ENCODE measurements around the gene PDE11A.
"Not testable (repeated sequence)": the region's sequence is repeated elsewhere in the genome, so short reads cannot be mapped to it uniquely, and the experiment has no call there.

The PDE11A gene

GRCh38 chr2:177952151-177952550, 120.4 kb downstream of the PDE11A start:
- Histone ChIP-seq H3K9me2 (replicated peaks; ENCODE audit: insufficient read depth, low read length) (no peaks in the 10 kb centered on the region), H3K4me3 (ENCODE audit: insufficient read depth, low read length, poor library complexity, severe bottlenecking) (no peak overlapping the region), H2AFZ (ENCODE audit: low read depth, low read length, severe bottlenecking) (no peak overlapping the region), H3K9ac (ENCODE audit: low read length) (no peak overlapping the region), H3K27me3 (ENCODE audit: low read length) (no peaks in the 10 kb centered on the region), H3F3A (ENCODE audit: insufficient read depth) (no peaks in the 10 kb centered on the region), H3K4me2 (ENCODE audit: low read depth, low read length, poor library complexity, severe bottlenecking) (no peak overlapping the region), H3K79me2 (ENCODE audit: insufficient read depth, low read length) (no peaks in the 10 kb centered on the region), H3K9me3 (ENCODE audit: insufficient read depth, low read length) (no peaks in the 10 kb centered on the region), H3K36me3 (ENCODE audit: low read length) (no peaks in the 10 kb centered on the region), H4K20me1 (ENCODE audit: low read depth, low read length) (no peaks in the 10 kb centered on the region), H3K27ac (ENCODE audit: low read depth, low read length) (no peak overlapping the region)
- TF ChIP-seq EZH2phosphoT487 (conservative IDR thresholded peaks at IDR 0.05; ENCODE audit: low read length) (no peak), CTCF (IDR thresholded peaks at IDR 0.05; ENCODE audit: insufficient read depth, low read length, poor library complexity, severe bottlenecking) (no peak)

- not testable (repeated sequence) for H3K4me2 ChIP-seq (ENCODE audit: low read depth, low read length, poor library complexity, severe bottlenecking); H2AFZ ChIP-seq (ENCODE audit: low read depth, low read length, severe bottlenecking); H3K4me3 ChIP-seq (ENCODE audit: insufficient read depth, low read length, poor library complexity, severe bottlenecking); H3F3A ChIP-seq (ENCODE audit: insufficient read depth); H3K36me3 ChIP-seq (ENCODE audit: low read length); H3K79me2 ChIP-seq (ENCODE audit: insufficient read depth, low read length); H3K9me2 ChIP-seq (replicated peaks; ENCODE audit: insufficient read depth, low read length); H3K9me3 ChIP-seq (ENCODE audit: insufficient read depth, low read length); H3K27ac ChIP-seq (ENCODE audit: low read depth, low read length); H3K9ac ChIP-seq (ENCODE audit: low read length); H3K27me3 ChIP-seq (ENCODE audit: low read length); H4K20me1 ChIP-seq (ENCODE audit: low read depth, low read length)
Measured at GRCh38 chr2:177947598-177947997, 125.0 kb downstream of the PDE11A start.

- not testable (repeated sequence) for H3K36me3 ChIP-seq (ENCODE audit: low read length); H4K20me1 ChIP-seq (ENCODE audit: low read depth, low read length); H3K4me3 ChIP-seq (ENCODE audit: insufficient read depth, low read length, poor library complexity, severe bottlenecking); H2AFZ ChIP-seq (ENCODE audit: low read depth, low read length, severe bottlenecking); H3K79me2 ChIP-seq (ENCODE audit: insufficient read depth, low read length); H3K9me3 ChIP-seq (ENCODE audit: insufficient read depth, low read length); H3F3A ChIP-seq (ENCODE audit: insufficient read depth); H3K9me2 ChIP-seq (replicated peaks; ENCODE audit: insufficient read depth, low read length); H3K27me3 ChIP-seq (ENCODE audit: low read length); H3K9ac ChIP-seq (ENCODE audit: low read length); H3K4me2 ChIP-seq (ENCODE audit: low read depth, low read length, poor library complexity, severe bottlenecking); H3K27ac ChIP-seq (ENCODE audit: low read depth, low read length)
Measured at GRCh38 chr2:177944530-177944929, 128.0 kb downstream of the PDE11A start.

GRCh38 chr2:177942731-177943130, 129.8 kb downstream of the PDE11A start:
- Histone ChIP-seq H3K4me3 (ENCODE audit: insufficient read depth, low read length, poor library complexity, severe bottlenecking) (no peak overlapping the region), H3K36me3 (ENCODE audit: low read length) (no peaks in the 10 kb centered on the region)
- TF ChIP-seq CTCF (IDR thresholded peaks at IDR 0.05; ENCODE audit: insufficient read depth, low read length, poor library complexity, severe bottlenecking): no peak
- TF ChIP-seq EZH2phosphoT487 (conservative IDR thresholded peaks at IDR 0.05; ENCODE audit: low read length): no peak

More at GRCh38 chr2:177942731-177943130, 129.8 kb downstream of the PDE11A start:
- Histone ChIP-seq H2AFZ (ENCODE audit: low read depth, low read length, severe bottlenecking) (no peak overlapping the region), H3K9ac (ENCODE audit: low read length) (no peak overlapping the region), H3K9me2 (replicated peaks; ENCODE audit: insufficient read depth, low read length) (no peaks in the 10 kb centered on the region), H3K9me3 (ENCODE audit: insufficient read depth, low read length) (no peaks in the 10 kb centered on the region), H3K4me2 (ENCODE audit: low read depth, low read length, poor library complexity, severe bottlenecking) (no peak overlapping the region), H3K27ac (ENCODE audit: low read depth, low read length) (no peak overlapping the region), H3K79me2 (ENCODE audit: insufficient read depth, low read length) (no peaks in the 10 kb centered on the region), H4K20me1 (ENCODE audit: low read depth, low read length) (no peaks in the 10 kb centered on the region), H3K27me3 (ENCODE audit: low read length) (no peaks in the 10 kb centered on the region), H3F3A (ENCODE audit: insufficient read depth) (no peaks in the 10 kb centered on the region)

All from SU-DHL-6 (cell line).